HG02840 (cell line): Measurements from ENCODE around the gene NTN3.

Experiments used
- ATAC-seq: cut with Tn5 transposase; IDR thresholded peaks from one replicate; pipeline ENCODE4 v1.9.1; 2021; ENCODE audit warnings: mild to moderate bottlenecking, moderate library complexity, moderate number of reproducible peaks; ENCODE audit not compliant: unreplicated experiment, low FRiP score

NTN3 gene

DNA sequence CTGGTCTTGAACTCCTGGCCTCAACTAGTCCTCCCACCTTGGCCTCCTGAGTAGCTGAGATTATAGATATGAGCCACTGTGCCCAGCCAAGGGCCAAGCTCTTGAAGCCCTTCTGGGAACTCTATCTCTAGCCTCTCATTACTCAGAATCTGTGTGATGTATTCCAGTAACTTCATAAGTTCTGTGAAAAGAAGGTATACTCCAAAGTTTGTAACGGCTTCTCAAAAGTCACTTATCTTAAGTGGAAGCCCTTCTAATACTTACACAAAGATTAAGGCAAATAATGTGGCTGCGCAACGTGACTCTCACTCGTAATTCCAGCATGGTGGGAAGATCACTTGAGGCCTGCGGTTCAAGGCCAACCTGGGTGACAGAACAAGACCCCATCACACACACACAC, 23.5 kb downstream of the NTN3 start:
- ATAC-seq: no peak

DNA sequence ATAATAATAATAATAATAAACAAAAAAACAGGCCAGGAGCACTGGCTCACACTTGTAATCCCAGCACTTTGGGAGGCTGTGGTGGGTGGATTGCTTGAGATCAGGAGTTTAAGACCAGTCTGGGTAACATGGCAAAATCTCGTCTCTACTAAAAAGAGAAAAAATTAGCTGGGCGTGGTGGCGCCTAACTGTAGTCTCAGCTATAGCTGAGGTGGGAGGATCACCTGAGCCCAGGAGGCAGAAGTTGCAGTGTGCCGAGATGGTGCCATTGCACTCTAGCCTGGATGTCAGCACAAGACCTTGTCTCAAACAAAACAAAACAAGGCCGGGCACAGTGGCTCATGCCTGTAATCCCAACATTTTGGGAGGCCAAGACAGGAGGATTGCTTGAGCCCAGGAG, 23.9 kb downstream of the NTN3 start:
- ATAC-seq: no peak

DNA sequence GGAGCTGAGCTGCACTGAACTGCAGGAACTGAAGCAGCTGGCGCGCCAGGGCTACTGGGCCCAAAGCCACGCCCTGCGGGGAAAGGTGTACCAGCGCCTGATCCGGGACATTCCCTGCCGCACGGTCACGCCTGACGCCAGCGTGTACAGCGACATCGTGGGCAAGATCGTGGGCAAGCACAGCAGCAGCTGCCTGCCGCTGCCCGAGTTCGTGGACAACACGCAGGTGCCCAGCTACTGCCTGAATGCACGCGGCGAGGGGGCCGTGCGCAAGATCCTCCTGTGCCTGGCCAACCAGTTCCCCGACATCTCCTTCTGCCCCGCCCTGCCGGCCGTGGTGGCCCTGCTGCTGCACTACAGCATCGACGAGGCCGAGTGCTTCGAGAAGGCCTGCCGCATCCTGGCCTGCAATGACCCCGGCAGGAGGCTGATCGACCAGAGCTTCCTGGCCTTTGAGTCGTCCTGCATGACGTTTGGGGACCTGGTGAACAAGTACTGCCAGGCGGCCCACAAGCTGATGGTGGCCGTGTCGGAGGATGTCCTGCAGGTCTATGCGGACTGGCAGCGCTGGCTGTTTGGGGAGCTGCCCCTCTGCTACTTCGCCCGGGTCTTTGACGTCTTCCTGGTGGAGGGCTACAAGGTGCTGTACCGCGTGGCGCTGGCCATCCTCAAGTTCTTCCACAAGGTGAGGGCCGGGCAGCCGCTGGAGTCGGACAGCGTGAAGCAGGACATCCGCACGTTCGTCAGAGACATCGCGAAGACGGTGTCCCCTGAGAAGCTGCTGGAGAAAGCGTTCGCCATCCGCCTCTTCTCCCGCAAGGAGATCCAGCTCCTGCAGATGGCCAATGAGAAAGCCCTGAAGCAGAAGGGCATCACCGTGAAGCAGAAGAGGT, 25.4 kb downstream of the NTN3 start:
- no peak for ATAC-seq

DNA sequence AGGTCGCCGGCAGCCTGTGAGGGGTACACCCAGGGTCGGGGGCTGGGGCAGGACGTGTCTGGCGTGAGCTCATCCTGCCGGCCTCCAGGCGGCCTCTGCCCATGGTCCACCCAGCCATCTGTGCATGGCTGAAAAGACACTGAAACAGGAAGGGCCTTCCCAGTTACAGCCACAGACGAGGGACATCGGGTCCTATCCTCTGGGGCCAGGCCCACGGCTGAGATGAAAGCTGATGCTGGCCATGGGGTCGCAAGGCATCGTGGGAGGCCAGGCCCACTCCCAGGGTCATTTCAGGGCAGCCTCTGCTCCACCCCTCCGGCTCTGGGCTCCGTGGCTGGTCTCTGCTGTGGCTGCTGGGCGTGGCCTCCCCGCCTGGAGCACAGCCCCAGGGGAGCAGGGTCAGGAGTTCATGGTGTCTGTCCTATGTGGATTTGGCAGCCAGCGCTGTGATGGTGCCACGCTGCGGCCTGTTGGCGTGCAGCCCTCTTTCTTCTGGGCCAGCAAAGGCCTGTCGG, 26.1 kb downstream of the NTN3 start:
- no peak for ATAC-seq

DNA sequence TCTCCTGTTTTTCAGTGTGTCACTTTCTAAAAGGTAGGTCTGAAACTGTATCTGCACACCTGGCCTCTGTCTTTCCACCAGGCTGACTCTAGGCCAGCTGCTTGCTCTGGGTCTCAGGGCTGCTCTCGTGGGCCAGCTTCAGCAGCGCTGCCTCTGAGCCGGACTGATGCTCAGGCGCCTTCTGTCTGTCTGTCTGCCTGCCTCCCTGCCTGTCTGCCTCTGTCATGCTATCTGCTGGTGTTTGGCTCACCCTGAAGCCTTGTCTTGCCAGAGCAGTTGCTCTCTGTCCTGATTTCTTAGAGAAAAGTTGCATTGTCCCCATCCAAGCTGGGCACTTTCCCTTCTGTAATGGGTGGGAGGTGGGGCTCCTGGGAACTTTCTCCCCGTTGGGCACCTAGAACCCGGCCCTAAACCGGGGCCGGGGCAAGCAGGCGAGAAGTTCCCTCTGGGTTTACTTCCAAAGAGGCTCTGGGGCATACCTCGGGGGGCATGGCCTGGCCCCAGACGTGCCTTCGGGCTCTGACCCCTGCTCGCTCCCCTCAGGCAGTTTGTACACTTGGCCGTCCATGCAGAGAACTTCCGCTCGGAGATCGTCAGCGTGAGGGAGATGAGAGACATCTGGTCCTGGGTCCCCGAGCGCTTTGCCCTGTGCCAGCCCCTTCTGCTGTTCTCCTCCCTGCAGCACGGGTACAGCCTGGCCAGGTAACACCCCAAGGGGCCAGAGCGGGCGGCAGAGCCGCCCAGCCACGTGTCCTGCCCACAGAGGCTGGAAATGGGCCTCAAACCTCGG, 26.8 kb downstream of the NTN3 start:
- ATAC-seq: no peak

DNA sequence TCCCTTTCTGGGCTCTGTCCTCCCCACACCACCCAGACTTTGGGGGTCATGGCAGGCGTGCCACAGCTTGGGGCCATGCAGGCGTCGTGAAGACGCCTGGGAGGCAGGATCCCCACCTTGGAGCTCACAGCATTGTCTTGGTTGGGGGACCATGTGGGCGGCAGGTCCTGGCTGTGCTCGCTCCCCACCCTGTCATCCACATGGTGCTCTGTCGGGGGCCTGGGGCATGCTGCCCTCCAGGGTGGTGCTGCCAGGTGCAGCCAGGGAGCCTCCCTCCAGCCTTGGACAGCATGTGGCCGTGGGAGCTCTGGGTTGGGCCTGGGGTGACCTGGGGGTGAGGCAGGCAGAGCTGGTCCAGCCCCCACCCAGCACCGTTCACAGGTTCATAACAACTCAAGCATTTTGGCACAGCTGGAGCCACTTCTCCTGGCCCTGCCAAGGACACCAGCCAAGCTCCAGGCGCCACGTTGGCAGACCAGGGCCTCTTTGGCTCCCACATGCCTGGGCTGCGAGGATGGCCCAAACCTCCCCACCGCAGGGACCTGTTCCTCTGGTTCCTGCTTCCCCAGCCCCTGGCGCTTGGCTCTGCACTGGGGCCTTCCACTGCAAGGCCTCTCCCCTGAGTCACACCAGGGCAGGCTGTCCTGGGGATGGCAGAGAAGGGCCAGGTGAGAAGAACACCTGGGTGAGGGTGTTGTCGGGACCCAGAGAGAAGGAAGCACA, 27.6 kb downstream of the NTN3 start:
- ATAC-seq: no peak

DNA sequence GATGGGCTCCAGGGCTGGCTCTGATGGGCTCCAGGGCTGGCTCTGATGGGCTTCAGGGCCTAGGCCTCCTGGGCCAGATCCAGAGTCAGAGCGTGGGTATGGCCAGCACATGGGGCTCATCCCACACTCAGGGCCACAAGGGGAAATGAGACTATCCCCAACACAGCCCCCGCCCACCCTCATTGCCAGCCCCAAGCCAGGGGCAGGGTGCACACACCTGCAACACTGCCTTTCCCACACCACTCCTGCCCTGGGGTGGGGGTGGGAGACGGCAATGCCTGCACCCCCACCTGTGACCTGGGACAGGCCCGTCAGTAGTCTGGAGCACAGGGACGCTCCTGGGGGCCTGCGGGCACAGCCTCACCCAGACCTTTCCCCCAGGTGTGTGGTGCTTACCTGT, 28.4 kb downstream of the NTN3 start:
- no peak for ATAC-seq

DNA sequence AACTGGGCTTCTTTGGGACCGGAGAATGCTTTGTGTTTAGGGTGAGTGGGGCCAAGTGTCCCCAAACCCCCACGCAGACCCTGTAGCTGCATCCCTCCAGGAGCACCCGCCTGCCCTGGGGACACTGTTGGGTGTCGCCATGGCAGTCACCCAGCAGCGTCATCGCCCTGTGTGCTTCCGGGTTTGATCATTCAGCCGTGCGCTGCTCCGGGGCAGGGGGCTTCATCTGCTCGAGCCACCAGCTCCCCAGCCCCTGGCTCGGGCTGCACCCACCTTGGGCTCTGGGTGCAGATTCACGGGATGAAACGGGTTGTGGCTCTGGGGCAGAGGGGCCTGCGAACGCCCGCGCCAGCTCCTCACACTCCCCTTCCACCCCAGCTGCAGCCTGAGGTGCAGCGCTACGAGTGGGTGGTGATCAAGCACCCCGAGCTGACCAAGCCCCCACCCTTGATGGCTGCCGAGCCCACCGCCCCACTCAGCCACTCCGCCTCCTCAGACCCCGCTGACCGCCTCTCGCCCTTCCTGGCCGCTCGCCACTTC, 28.9 kb downstream of the NTN3 start:
- ATAC-seq: no peak

DNA sequence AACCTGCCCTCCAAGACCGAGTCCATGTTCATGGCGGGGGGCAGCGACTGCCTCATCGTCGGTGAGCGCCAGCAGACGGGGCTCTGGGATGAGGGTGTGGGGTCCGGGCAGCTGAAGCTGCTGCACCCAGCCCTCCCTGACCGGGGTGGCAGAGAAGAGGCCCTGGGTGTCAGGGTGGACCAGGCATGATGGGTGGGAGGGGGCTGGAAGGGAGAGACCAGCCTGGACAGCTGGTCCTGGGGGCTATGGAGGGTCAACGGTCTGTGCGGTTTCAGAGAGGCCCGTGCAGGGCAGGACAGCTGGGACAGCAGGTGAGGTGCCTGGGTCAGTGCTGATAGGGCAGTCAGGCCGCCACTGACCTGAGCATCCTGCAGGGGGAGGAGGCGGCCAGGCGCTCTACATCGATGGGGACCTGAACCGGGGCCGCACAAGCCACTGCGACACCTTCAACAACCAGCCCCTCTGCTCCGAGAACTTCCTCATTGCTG, 29.4 kb downstream of the NTN3 start:
- ATAC-seq: no peak

DNA sequence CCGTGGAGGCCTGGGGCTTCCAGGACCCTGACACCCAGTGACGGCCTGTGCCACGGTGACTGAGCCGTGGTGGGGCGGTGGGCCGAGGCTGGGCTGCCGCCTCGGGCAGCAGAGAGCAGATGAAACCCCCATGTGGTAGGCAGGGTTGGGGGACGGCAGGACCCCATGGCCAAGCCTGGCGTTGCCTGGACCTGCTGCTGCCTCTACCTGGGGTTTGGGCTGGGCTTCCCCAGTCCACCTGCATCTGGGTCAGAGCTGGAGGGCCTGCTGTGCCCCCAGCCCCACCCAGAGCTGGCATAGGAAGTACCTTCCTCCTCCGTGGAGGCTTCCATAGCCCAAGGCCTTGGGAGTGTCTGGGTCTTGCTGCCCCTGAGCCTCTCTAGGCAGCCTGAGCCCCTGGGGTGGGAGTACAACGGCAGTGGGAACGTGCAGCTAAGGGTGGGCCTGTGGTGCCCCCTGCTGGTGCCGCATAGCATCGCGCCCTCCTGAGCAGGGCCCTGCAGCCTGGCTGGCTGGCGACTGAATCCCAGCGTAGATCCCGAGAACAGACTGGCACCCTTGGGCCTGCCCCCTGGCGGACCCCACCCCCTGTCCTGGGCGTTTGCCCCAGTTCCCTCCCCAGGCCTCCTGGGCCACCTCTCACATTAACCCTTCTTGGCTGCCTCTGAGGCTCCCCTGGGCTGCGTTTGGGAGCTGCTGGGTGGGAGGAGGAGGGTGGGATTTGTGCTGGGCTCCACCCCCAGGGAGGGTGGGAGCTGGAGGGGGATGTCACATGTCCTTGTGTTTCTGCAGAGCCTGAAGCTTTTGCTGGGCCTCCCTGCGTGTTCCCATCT, 30.0 kb downstream of the NTN3 start:
- ATAC-seq: no peak

DNA sequence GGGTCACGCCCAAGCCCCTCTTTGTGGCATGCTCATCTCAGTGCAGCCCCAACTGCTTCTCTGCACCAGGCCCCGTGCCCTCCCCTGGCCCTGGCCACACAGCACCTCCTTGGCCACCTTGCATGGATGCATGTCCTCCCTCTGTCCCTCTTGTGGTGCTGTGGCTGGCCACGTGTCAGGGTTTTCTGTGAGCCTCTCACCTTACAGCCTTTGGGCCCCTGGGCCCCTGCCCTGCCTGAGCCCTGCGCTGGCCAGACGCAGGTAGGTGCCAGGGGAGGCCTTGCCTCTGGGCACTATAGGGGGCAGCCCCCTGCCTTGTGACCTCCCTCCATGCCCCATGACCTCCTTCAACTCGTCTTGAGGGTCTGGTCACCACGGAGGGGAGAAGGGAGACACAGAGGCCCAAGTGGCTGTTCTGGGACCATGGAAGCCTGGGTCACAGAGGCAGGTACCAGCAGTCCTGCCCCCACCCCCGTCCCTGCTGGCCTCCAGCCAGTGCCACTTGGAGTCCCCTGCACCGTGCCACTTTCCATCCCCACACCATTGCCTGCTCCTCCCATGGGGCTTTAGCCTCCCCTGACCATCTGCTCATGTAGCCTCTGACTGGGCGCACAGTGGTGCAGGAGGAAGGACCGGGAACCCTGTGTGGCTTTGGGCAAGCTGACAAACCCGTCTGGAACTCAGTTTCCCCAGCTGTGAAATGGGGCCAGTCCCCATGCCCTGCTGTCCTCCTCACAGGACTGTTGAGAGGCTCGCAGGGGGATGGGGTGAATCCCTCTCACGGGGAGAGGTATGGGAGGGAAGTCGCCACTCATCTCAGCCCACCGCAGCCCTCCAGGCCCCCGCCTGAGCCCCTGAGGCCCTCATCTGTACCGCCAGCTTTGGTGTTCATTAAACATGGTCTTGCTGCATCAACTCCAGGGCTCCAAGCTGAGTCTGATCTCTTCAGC, 31.1 kb downstream of the NTN3 start:
- no peak for ATAC-seq

DNA sequence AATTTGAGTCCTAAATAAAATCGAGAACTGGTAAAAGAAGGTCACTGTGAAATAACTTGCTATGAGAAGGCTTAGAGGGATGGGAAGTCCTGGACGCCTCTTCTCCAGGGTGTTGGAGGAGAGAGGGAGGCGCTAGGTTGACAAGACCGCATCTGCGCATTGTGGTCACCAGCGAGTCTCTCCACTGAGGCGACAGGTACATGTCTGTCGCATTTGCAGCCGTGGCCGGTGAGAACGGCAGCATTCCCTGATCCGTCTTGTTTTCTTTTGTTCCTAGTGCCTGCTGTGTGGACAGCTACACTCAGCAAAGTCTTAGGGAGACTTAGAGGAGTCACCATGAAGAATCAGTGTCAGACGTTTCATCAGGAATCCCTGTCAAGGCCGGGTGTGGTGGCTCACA, 34.6 kb downstream of the NTN3 start:
- ATAC-seq: no peak

DNA sequence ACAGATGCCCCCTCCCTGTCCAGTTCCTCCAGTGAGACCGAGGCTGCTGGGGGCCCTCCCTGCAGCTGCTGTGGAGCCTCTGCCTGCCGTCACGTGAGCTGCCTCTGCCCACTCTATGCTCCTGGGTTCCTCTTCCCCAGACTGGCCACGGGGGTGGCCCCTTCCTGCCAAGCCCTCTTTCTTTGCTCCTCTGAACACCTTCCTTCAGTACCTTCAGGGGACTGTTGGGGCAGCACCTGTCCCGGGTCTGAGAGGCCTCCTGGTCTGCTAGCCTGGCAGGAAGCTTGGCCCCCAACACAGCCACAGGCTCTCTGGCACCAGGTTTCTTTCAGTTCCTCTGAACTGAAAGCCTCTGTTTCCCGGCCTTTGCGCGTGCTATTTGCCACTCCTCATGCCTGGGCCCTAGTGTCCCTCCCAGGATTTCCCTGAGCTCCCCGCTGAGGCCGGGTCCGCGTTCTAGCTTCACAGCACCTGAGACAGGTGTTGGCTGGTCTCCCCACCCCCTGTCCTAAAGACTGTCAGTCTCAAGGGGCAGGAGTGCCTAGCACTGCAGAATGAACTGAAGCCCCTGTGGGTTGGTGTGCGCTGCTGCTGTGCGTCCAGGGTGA, 36.1 kb downstream of the NTN3 start:
- no peak for ATAC-seq

DNA sequence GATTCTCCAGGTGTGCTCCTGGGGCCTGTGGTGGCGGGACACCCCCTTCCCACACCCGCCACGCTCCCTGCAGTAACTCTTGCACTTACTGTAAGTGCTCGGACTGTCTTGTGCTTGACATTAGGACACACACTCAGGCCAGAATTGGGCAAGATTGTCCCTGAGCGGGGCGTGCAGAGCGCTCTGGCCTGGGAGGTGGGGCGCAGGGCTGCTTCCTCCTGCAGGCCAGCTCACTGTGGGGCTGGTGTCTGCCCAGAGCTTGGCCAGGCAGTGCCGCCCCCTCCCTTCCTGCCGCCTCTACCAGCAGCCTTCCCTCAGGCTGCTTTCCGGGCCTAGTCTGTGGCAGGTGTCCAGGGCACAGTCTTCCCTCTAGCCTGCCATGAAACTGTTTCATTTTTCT, 36.6 kb downstream of the NTN3 start:
- ATAC-seq: no peak

DNA sequence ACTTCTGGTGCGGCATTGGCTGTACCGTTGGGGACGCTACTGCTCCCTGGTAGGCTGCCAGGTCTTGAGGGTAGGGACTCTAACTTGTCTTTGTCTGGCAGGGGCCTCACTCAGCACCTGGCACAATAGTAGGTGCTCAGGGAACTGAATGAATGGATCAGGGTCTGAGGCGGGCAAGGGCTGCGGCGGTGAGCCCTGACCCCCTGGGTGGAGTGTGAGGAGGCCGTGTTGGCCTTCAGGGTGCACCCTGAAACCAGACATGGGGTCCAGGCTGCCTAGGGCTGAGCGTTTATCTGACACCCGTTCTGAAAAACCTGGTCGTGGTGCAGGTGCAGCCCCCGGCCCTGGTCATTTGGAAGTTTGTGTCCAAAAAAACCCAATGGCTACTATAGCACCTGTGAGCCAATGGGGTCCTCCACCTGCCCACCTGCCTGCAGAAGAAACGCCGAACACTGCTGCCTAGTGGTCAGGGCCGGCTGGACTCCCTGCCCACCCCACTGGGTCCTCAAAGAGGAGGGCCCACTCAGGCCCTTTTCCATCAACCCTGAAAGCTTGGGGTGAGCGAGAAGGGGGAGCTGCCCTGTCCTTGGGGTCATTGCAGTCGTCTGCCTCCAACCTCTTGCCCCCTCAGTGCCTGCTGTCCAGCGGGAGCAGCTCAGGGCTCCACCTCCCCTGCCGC, 37.8 kb downstream of the NTN3 start:
- ATAC-seq: no peak

DNA sequence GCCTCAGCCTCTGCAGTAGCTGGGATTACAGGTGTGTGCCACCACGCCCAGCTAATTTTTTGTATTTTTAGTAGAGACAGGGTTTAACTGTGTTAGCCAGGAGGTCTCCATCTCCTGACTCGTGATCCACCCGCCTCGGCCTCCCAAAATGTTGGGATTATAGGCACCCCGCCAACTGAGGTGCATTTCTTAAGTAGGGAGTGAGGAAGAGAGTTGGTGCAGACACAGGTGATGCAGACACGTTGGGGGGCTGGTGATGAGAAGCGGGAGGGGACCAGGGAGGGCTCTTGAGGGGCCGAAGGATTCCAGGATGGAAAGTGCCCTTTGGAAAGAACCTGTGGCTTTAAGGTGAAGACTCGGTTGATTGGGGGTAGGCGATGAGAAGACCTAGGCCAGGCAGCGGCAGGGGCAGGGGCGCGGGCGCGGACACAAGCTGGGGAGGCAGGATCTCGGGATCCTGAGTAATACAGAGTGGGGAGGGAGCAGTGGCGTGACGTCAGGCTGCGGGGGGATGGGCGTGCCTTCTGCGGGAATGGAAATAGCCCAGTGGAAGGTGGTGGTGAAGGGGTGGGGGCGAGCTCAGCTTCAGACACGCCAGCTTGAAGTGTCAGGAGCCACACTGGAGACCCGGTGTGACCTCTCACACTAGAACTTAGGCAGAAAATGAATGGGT, 40.2 kb downstream of the NTN3 start:
- no peak for ATAC-seq
